IPS DF 19.7 (cell line): ENCODE measurements around the gene PPP2R5A.
A peak's percentile ranks its signal among the peaks of the same experiment; 100 is the strongest.

Experiments
- DNase-seq: peaks from one replicate; pipeline ENCODE4 v3.0.0-alpha.2; 2013; ENCODE audit warnings: low read depth, low spot score

PPP2R5A gene

GRCh38 chr1:212284744-212285684 lies at the start of gene PPP2R5A:
TSS of gene PPP2R5A (plus strand) at chr1:212285410. CDS start at chr1:212286111, 701 bp downstream.
- DNase-seq = peak; percentile 97

- no peak for DNase-seq
These were observed 49.4 kb upstream of the PPP2R5A start for GRCh38 chr1:212235857-212236256.

- DNase-seq = no peak
These were observed 48.5 kb upstream of the PPP2R5A start for GRCh38 chr1:212236664-212237220.

- no peak for DNase-seq
These were observed 47.6 kb upstream of the PPP2R5A start for GRCh38 chr1:212237651-212238050.

- no peak for DNase-seq
These were observed 46.7 kb upstream of the PPP2R5A start for GRCh38 chr1:212238552-212238951.

- no peak for DNase-seq
These were observed 43.7 kb upstream of the PPP2R5A start for GRCh38 chr1:212241501-212241900.

GRCh38 chr1:212241957-212242287 lies 43.3 kb upstream of the PPP2R5A start:
- no peak for DNase-seq

- no peak for DNase-seq
These were observed 42.8 kb upstream of the PPP2R5A start for GRCh38 chr1:212242288-212242984.

- no peak for DNase-seq
These were observed 42.3 kb upstream of the PPP2R5A start for GRCh38 chr1:212242985-212243308.

GRCh38 chr1:212244441-212244840 lies 40.8 kb upstream of the PPP2R5A start:
- DNase-seq = no peak

GRCh38 chr1:212247179-212247721 lies 38.0 kb upstream of the PPP2R5A start:
- DNase-seq = no peak

GRCh38 chr1:212247988-212248387 lies 37.2 kb upstream of the PPP2R5A start:
- no peak for DNase-seq

- DNase-seq = no peak
These were observed 30.3 kb upstream of the PPP2R5A start for GRCh38 chr1:212254853-212255363.

GRCh38 chr1:212255705-212256307 lies 29.4 kb upstream of the PPP2R5A start:
- no peak for DNase-seq

- DNase-seq = no peak
These were observed 28.8 kb upstream of the PPP2R5A start for GRCh38 chr1:212256369-212256768.

- no peak for DNase-seq
These were observed 28.1 kb upstream of the PPP2R5A start for GRCh38 chr1:212257157-212257556.

- no peak for DNase-seq
These were observed 25.3 kb upstream of the PPP2R5A start for GRCh38 chr1:212259693-212260480.

GRCh38 chr1:212260557-212261355 lies 24.5 kb upstream of the PPP2R5A start:
- no peak for DNase-seq

GRCh38 chr1:212261361-212261929 lies 23.8 kb upstream of the PPP2R5A start:
- no peak for DNase-seq

- DNase-seq = no peak
These were observed 18.2 kb upstream of the PPP2R5A start for GRCh38 chr1:212267017-212267416.
